ENCODE results near the gene PURB.
"Not testable (repeated sequence)": the region's sequence is repeated elsewhere in the genome, so short reads cannot be mapped to it uniquely, and the experiment has no call there.

The PURB gene

GRCh38 chr7:44849259-44849884, 36.0 kb downstream of the PURB start:
- Histone ChIP-seq H3K4me3 (no peak overlapping the region), H3K27ac (no peak overlapping the region)
- DNase-seq (ENCODE audit: low spot score), result no peak
- no peak for TF ChIP-seq CTCF (IDR thresholded peaks at IDR 0.05)

GRCh38 chr7:44847920-44848634, 37.3 kb downstream of the PURB start, which contains the start of gene H2AZ2:
Gene H2AZ2, minus strand, starts transcription at chr7:44848087. Its CDS starts 116 bp downstream, at chr7:44847971.
- H3K27ac ChIP-seq, result peak within 1 kb of the TSS; percentile 93 to 99
- H3K4me3 ChIP-seq, result peak within 1 kb of the TSS; percentile 93
- no peak for TF ChIP-seq CTCF (IDR thresholded peaks at IDR 0.05)
- DNase-seq (ENCODE audit: low spot score), result peak; percentile 100

- no peak for DNase-seq (ENCODE audit: low spot score)
- peak overlapping the region; percentile 93 to 99 for H3K27ac ChIP-seq
- peak overlapping the region; percentile 93 for H3K4me3 ChIP-seq
- peak; percentile 93 for TF ChIP-seq CTCF (IDR thresholded peaks at IDR 0.05)
These were observed 37.8 kb downstream of the PURB start for GRCh38 chr7:44847509-44847919.

- peak overlapping the region; percentile 93 for H3K4me3 ChIP-seq
- TF ChIP-seq CTCF (IDR thresholded peaks at IDR 0.05), result no peak
- no peak for DNase-seq (ENCODE audit: low spot score)
- H3K27ac ChIP-seq, result peak overlapping the region; percentile 93 to 99
These were observed 38.4 kb downstream of the PURB start for GRCh38 chr7:44846816-44847508.

- Histone ChIP-seq H3K27ac (peak overlapping the region in 1 of 2 donors; percentile 99), H3K4me3 (peak overlapping the region; percentile 93)
- DNase-seq (ENCODE audit: low spot score), result not testable (repeated sequence)
These were observed 38.9 kb downstream of the PURB start for GRCh38 chr7:44846390-44846789.

- Histone ChIP-seq H3K4me3 (no peak overlapping the region), H3K27ac (no peak overlapping the region)
- no peak for TF ChIP-seq CTCF (IDR thresholded peaks at IDR 0.05)
- no peak for DNase-seq (ENCODE audit: low spot score)
These were observed 39.9 kb downstream of the PURB start for GRCh38 chr7:44845451-44845850.

- not testable (repeated sequence) for H3K27ac ChIP-seq; DNase-seq (ENCODE audit: low spot score); H3K4me3 ChIP-seq
These were observed 41.9 kb downstream of the PURB start for GRCh38 chr7:44843440-44843839.

- H3K4me3 ChIP-seq, result peak overlapping the region; percentile 15
- not testable (repeated sequence) for DNase-seq (ENCODE audit: low spot score); H3K27ac ChIP-seq
These were observed 42.7 kb downstream of the PURB start for GRCh38 chr7:44842675-44843074.

Data from coronary artery (tissue), 2 donors.